ENCODE measurements around the gene SYT3.
"Not testable (repeated sequence)": the region's sequence is repeated elsewhere in the genome, so short reads cannot be mapped to it uniquely, and the experiment has no call there.

The SYT3 gene

DNA sequence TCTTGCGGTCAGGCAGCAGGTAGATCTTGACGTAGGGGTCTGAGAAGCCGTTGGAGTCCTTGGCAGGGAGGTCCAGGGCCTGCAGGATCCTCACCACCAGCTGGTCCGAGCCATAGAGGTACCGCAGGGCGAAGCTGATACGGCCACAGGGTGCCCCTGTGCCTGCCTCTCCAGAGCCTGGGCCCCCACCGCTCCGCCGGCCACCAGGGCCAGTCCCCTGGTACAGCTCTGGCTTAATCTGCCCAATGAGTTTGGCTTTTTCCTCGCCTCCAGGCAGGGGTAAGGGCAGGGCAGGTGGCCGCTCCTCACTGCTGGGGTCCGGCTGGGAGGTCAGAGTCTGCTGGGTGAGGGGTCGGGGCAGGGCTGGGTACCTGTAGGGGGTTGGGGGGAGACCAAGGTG is 9.9 kb downstream of the SYT3 start:
- no peaks in the 10 kb centered on the region for H3K4me1 ChIP-seq (ENCODE audit: control insufficient read depth, insufficient read depth, low read length)
- H3K36me3 ChIP-seq (ENCODE audit: control insufficient read depth, insufficient read depth, low read length) = no peaks in the 10 kb centered on the region
- H3K9ac ChIP-seq (ENCODE audit: low read length) = no peak overlapping the region
- H3K27ac ChIP-seq (ENCODE audit: low read depth, low read length) = no peak overlapping the region
- H3K27me3 ChIP-seq (ENCODE audit: control insufficient read depth, insufficient read depth, low read length) = peaks cover 6% of the 10 kb centered on the region; the same call in 1 of the 2 replicates
- no peak overlapping the region for H3K4me3 ChIP-seq (ENCODE audit: low read depth, low read length)
- H3K9me3 ChIP-seq (ENCODE audit: control insufficient read depth, insufficient read depth, low read depth, low read length) = peaks cover 16% of the 10 kb centered on the region

DNA sequence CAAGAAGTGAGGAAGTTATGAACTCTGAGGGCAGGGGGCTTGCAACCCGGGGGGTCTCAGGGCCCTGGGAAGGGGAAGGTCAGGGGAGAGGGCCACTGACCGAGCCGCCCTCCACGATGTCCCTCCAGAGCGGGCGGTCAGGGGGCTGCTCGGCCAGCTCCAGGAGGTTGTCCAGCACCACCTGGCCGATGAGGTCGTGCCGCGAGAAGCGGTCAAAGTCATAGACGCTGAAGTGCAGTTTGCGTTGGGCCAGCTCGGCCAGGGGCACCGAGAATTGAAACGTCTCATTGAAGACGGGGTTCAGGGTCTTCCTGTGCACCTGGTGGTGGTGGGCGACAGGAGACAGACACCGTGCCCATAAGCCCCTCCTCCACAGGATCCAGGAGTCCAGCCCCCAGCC is 10.5 kb downstream of the SYT3 start:
- no peak overlapping the region for H3K27ac ChIP-seq (ENCODE audit: low read depth, low read length)
- peaks cover 6% of the 10 kb centered on the region; the same call in 1 of the 2 replicates for H3K27me3 ChIP-seq (ENCODE audit: control insufficient read depth, insufficient read depth, low read length)
- H3K9me3 ChIP-seq (ENCODE audit: control insufficient read depth, insufficient read depth, low read depth, low read length) = peaks cover 10% of the 10 kb centered on the region
- H3K4me1 ChIP-seq (ENCODE audit: control insufficient read depth, insufficient read depth, low read length) = no peaks in the 10 kb centered on the region
- H3K36me3 ChIP-seq (ENCODE audit: control insufficient read depth, insufficient read depth, low read length) = no peaks in the 10 kb centered on the region
- no peak overlapping the region for H3K9ac ChIP-seq (ENCODE audit: low read length)
- H3K4me3 ChIP-seq (ENCODE audit: low read depth, low read length) = no peak overlapping the region

DNA sequence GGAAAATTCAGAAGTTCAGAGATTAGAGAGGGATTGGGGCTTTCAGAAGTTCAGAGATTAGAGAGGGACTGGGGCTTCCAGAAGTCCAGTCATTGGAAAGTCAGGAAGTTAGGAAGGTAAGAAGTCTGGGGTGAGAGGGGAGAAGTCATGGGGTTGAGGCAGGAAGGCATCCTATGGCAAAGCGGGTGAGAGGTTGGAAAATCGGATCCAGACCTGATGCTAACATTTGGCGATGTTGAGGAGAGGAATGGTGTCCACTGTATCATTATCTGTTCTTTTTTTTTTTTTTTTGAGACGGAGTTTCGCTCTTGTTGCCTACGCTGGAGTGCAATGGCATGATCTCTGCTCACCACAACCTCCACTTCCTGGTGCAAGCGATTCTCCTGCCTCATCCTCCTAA is 11.1 kb downstream of the SYT3 start:
- no peak overlapping the region for H3K9ac ChIP-seq (ENCODE audit: low read length)
- peaks cover 6% of the 10 kb centered on the region; the same call in 1 of the 2 replicates for H3K27me3 ChIP-seq (ENCODE audit: control insufficient read depth, insufficient read depth, low read length)
- H3K4me1 ChIP-seq (ENCODE audit: control insufficient read depth, insufficient read depth, low read length) = no peaks in the 10 kb centered on the region
- no peaks in the 10 kb centered on the region for H3K36me3 ChIP-seq (ENCODE audit: control insufficient read depth, insufficient read depth, low read length)
- peaks cover 4% of the 10 kb centered on the region for H3K9me3 ChIP-seq (ENCODE audit: control insufficient read depth, insufficient read depth, low read depth, low read length)
- no peak overlapping the region for H3K27ac ChIP-seq (ENCODE audit: low read depth, low read length)
- no peak overlapping the region for H3K4me3 ChIP-seq (ENCODE audit: low read depth, low read length)

DNA sequence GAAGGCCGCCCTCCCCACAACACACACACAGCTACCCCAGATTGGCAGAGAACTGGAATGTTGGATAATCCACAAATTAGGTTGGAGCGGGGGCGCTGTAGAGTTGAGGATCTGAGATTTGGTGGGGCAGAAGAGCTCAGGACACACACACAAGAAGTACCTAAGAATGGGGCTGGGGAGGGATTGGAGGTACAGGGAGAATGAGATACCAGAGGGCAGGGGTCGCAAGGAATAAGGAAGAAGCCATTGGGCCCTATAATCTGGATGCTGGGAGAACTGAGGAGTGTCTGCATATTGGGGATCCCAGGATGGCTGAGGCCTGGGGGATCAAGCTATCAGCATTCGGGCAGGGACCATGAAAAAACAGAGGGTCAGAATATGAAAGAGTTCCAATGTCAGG is 11.5 kb downstream of the SYT3 start:
- H3K27me3 ChIP-seq (ENCODE audit: control insufficient read depth, insufficient read depth, low read length) = peaks cover 6% of the 10 kb centered on the region; the same call in 1 of the 2 replicates
- no peak overlapping the region for H3K4me3 ChIP-seq (ENCODE audit: low read depth, low read length)
- H3K4me1 ChIP-seq (ENCODE audit: control insufficient read depth, insufficient read depth, low read length) = no peaks in the 10 kb centered on the region
- no peak overlapping the region for H3K27ac ChIP-seq (ENCODE audit: low read depth, low read length)
- no peaks in the 10 kb centered on the region for H3K9me3 ChIP-seq (ENCODE audit: control insufficient read depth, insufficient read depth, low read depth, low read length)
- no peaks in the 10 kb centered on the region for H3K36me3 ChIP-seq (ENCODE audit: control insufficient read depth, insufficient read depth, low read length)
- H3K9ac ChIP-seq (ENCODE audit: low read length) = no peak overlapping the region

DNA sequence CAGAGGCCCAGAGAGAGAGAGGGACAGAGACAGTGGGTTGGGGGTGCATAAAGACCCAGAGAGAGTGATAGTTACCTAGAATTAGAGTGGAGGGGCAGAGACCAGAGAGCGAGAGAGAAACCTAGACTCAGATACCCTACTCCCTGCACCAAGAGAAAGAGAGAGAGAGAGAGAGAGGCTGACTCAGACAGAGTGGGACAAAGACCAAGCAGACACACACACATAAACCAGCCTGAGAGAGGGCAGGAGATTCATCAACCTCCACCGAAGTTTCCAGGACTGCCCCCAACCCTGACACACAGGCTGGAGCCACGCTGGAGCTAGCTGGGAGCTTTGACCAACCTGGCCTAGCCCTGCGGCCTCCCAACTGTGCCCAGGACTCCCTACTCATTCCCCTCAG is 12.9 kb downstream of the SYT3 start:
- no peaks in the 10 kb centered on the region for H3K9me3 ChIP-seq (ENCODE audit: control insufficient read depth, insufficient read depth, low read depth, low read length)
- H3K4me3 ChIP-seq (ENCODE audit: low read depth, low read length) = no peak overlapping the region
- no peaks in the 10 kb centered on the region for H3K4me1 ChIP-seq (ENCODE audit: control insufficient read depth, insufficient read depth, low read length)
- no peak overlapping the region for H3K9ac ChIP-seq (ENCODE audit: low read length)
- no peak overlapping the region for H3K27ac ChIP-seq (ENCODE audit: low read depth, low read length)
- no peaks in the 10 kb centered on the region for H3K36me3 ChIP-seq (ENCODE audit: control insufficient read depth, insufficient read depth, low read length)
- H3K27me3 ChIP-seq (ENCODE audit: control insufficient read depth, insufficient read depth, low read length) = peaks cover 6% of the 10 kb centered on the region; the same call in 1 of the 2 replicates

DNA sequence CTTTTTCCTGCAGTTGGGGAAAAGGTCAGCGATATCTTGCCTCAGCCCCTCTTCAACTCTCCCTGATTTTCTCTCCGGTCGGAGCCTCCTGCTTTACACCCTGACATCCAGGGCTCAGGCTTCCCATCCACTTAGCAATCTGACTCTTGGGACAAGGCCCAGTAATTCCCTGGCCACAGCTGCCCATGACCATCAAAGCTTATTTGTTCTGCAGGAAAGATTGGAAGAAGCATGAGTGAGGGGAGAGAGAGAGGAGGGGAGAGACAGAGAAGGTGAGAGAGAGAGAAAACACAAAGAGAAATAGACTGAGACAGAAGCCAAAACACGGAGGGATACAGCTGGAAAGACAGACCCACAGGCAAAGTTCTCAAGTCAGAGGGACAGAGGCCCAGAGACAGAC is 13.7 kb downstream of the SYT3 start:
- H3K9ac ChIP-seq (ENCODE audit: low read length) = no peak overlapping the region
- no peaks in the 10 kb centered on the region for H3K9me3 ChIP-seq (ENCODE audit: control insufficient read depth, insufficient read depth, low read depth, low read length)
- H3K4me3 ChIP-seq (ENCODE audit: low read depth, low read length) = no peak overlapping the region
- no peak overlapping the region for H3K27ac ChIP-seq (ENCODE audit: low read depth, low read length)
- no peaks in the 10 kb centered on the region for H3K4me1 ChIP-seq (ENCODE audit: control insufficient read depth, insufficient read depth, low read length)
- H3K27me3 ChIP-seq (ENCODE audit: control insufficient read depth, insufficient read depth, low read length) = peaks cover 6% of the 10 kb centered on the region; the same call in 1 of the 2 replicates
- H3K36me3 ChIP-seq (ENCODE audit: control insufficient read depth, insufficient read depth, low read length) = no peaks in the 10 kb centered on the region

DNA sequence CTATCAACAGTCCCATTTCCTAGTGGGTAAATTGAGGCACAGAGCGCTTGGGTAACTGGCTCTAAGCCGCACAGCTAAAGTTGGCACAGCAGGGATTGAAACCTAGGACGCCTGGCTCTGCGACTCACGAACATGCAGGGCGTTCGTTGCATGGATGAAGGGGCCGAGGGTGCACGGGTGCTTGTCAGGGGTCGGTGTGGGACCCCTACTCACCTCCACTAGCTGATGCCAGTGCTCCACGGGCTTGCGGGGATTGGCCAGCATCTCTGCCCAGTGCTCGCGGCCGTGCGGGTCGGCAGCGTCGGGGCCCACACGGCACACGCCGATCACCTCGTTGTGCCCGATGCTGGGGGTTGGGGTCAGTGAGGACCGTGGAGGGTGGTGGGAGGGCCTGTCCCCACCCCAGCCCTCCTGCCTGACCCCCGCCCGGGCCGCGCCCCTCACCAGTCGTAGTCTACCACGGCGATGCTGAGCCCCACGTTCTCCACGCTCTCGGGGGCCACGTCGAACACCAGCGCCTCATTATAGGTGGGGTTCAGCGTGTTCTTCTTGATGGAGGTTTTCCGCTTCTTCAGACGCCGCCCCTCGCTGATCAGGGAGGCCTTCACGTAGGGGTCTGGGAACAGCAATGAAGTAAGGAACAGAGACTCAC is 14.6 kb downstream of the SYT3 start:
- no peaks in the 10 kb centered on the region for H3K4me1 ChIP-seq (ENCODE audit: control insufficient read depth, insufficient read depth, low read length)
- peaks cover 6% of the 10 kb centered on the region; the same call in 1 of the 2 replicates for H3K27me3 ChIP-seq (ENCODE audit: control insufficient read depth, insufficient read depth, low read length)
- H3K9me3 ChIP-seq (ENCODE audit: control insufficient read depth, insufficient read depth, low read depth, low read length) = no peaks in the 10 kb centered on the region
- H3K9ac ChIP-seq (ENCODE audit: low read length) = no peak overlapping the region
- no peak overlapping the region for H3K4me3 ChIP-seq (ENCODE audit: low read depth, low read length)
- H3K36me3 ChIP-seq (ENCODE audit: control insufficient read depth, insufficient read depth, low read length) = no peaks in the 10 kb centered on the region
- H3K27ac ChIP-seq (ENCODE audit: low read depth, low read length) = no peak overlapping the region

DNA sequence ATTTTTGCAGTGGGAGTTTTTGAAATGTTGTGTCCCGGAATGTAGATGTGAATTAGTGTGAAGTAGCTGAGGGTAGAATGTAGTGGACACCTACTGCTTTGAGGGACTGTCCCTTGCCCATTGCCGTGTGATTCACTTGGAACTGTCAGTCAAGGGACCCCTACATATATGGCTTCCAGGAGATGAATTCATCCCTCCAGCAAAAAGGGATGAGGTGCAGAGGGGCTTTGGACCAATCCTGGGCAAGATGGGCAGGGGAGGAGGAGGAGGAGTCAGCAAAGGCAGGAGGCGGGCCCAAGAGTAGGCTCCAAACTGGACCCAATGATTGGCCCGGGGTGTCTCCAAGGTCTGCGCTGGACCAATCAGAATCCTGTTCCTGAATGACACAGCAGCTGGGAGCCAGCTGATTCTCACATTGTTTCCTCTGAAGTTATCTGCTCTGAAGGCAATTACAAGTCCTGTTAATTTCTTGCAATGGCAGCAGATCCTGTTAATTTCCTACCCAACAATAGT is 19.2 kb downstream of the SYT3 start:
- not testable (repeated sequence) for H3K36me3 ChIP-seq (ENCODE audit: control insufficient read depth, insufficient read depth, low read length); H3K4me3 ChIP-seq (ENCODE audit: low read depth, low read length); H3K4me1 ChIP-seq (ENCODE audit: control insufficient read depth, insufficient read depth, low read length); H3K27ac ChIP-seq (ENCODE audit: low read depth, low read length); H3K9me3 ChIP-seq (ENCODE audit: control insufficient read depth, insufficient read depth, low read depth, low read length); H3K27me3 ChIP-seq (ENCODE audit: control insufficient read depth, insufficient read depth, low read length); H3K9ac ChIP-seq (ENCODE audit: low read length)

DNA sequence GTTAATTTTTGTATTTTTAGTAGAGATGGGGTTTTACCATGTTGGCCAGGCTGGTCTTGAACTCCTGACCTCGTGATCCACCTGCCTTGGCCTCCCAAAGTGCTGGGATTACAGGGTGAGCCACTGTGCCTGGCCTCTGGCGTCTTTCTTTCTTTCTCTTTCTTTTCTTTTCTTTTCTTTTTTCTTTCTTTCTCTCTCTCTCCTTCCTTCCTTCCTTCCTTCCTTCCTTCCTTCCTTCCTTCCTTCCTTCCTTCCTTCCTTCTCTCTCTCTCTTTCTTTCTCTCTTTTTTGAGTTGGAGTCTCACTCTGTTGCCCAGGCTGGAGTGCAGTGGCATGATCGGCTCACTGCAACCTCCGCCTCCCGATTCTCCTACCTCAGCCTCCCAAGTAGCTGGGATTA is 20.5 kb downstream of the SYT3 start:
- not testable (repeated sequence) for H3K27ac ChIP-seq (ENCODE audit: low read depth, low read length); H3K4me3 ChIP-seq (ENCODE audit: low read depth, low read length); H3K27me3 ChIP-seq (ENCODE audit: control insufficient read depth, insufficient read depth, low read length); H3K9me3 ChIP-seq (ENCODE audit: control insufficient read depth, insufficient read depth, low read depth, low read length); H3K9ac ChIP-seq (ENCODE audit: low read length); H3K4me1 ChIP-seq (ENCODE audit: control insufficient read depth, insufficient read depth, low read length); H3K36me3 ChIP-seq (ENCODE audit: control insufficient read depth, insufficient read depth, low read length)

DNA sequence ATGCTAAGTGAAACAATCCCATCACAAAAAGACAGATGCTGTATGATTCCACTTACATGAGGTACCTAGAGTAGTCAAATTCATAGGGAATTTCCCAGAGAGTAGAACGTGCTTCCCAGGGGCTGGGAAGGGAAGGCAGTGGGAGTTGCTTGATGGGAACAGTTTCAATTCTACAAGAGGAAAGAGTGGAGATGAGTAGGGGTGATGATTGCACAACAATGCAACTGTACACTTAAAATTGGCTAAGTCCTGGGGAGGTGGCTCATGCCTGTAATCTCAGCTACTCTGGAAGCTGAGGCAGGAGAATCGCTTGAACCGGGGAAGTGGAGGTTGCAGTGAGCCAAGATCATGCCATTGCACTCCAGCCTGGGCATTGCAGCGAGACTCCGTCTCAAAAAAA is 21.3 kb downstream of the SYT3 start:
- not testable (repeated sequence) for H3K4me3 ChIP-seq (ENCODE audit: low read depth, low read length); H3K9ac ChIP-seq (ENCODE audit: low read length); H3K27me3 ChIP-seq (ENCODE audit: control insufficient read depth, insufficient read depth, low read length); H3K4me1 ChIP-seq (ENCODE audit: control insufficient read depth, insufficient read depth, low read length); H3K27ac ChIP-seq (ENCODE audit: low read depth, low read length); H3K9me3 ChIP-seq (ENCODE audit: control insufficient read depth, insufficient read depth, low read depth, low read length); H3K36me3 ChIP-seq (ENCODE audit: control insufficient read depth, insufficient read depth, low read length)

DNA sequence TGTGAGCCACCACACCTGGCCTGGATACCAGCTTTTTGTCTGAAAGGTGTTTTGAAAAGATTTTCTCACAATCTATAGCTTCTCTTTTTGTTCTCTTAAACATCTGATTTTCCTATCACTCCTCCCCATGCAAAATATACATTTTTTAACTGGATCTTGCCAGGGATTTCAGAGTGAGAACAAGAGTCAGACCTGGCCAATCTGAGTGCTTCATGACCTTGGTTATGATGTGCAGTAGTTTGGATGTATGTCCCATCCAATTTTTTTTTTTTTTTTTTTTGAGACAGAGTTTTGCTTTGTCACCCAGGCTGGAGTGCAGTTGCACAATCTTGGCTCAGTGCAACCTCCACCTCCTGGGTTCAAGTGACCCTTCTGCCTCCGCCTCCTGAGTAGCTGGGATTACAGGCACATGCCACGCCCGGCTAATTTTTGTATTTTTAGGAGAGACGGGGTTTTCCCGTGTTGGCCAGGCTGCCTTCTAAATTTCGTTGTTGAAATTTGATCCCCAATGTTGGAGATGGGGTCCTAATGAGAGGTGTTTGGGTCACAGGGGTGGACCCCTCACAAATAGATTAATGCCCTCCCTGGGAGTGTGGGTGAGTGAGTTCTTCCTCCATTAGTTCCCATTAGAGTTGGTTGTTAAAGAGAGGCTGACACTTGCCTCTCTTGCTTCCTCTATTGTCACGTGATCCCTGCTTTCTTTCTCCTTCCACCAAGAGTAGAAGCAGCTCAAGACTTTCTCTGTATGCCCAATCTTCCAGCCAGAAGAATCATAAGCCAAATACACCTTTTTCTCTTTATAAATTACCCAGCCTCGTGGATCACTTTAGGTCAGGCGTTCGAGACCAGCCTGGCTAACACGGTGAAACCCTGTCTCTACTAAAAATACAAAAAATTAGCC is 26.9 kb downstream of the SYT3 start:
- not testable (repeated sequence) for H3K9me3 ChIP-seq (ENCODE audit: control insufficient read depth, insufficient read depth, low read depth, low read length); H3K4me1 ChIP-seq (ENCODE audit: control insufficient read depth, insufficient read depth, low read length); H3K36me3 ChIP-seq (ENCODE audit: control insufficient read depth, insufficient read depth, low read length); H3K27ac ChIP-seq (ENCODE audit: low read depth, low read length); H3K9ac ChIP-seq (ENCODE audit: low read length); H3K4me3 ChIP-seq (ENCODE audit: low read depth, low read length); H3K27me3 ChIP-seq (ENCODE audit: control insufficient read depth, insufficient read depth, low read length)

Measured in HUES6 (cell line).